Liver (tissue), 9 donors: ENCODE results near the gene ARHGDIA. TPM values are rescaled to one million over a fixed set of nuclear protein-coding genes. Genes with fewer than 3 reads are reported as not detected.
A peak's percentile ranks its signal among the peaks of the same experiment; 100 is the strongest.
"Not testable (repeated sequence)": the region's sequence is repeated elsewhere in the genome, so short reads cannot be mapped to it uniquely, and the experiment has no call there.

Experiments used
- DNase-seq: peaks from one replicate; pipeline ENCODE4 v3.0.0-alpha.2; 2017; ENCODE audit warnings: low spot score
- H3K27ac ChIP-seq, 2 donors: one replicate each; pipeline ENCODE4 v1.7.0; 2013; ENCODE audit warnings: inconsistent platforms in 2 of 2, low read length in 2 of 2, control low read depth in 1 of 2, low read depth in 1 of 2, mild to moderate bottlenecking in 1 of 2
- H3K27me3 ChIP-seq, 4 donors: one replicate each; pipeline versions ENCODE4 v1.6.1 to v1.7.0; 2013; ENCODE audit warnings: low read length in 3 of 4, inconsistent platforms in 1 of 4, mild to moderate bottlenecking in 1 of 4, moderate library complexity in 1 of 4; ENCODE audit not compliant: control insufficient read depth in 4 of 4, insufficient read depth in 4 of 4
- H3K36me3 ChIP-seq, 4 donors: one replicate each; pipeline versions ENCODE4 v1.6.1 to v1.7.0; 2013; ENCODE audit warnings: low read length in 3 of 4, mild to moderate bottlenecking in 3 of 4, low read depth in 1 of 4, moderate library complexity in 1 of 4; ENCODE audit not compliant: control insufficient read depth in 4 of 4, insufficient read depth in 3 of 4
- H3K4me1 ChIP-seq, 4 donors: one replicate each; pipeline versions ENCODE4 v1.6.1 to v1.7.0; 2013; ENCODE audit warnings: low read length in 3 of 4, mild to moderate bottlenecking in 3 of 4, moderate library complexity in 1 of 4; ENCODE audit not compliant: control insufficient read depth in 4 of 4, insufficient read depth in 4 of 4
- H3K4me3 ChIP-seq, 3 donors: one replicate each; pipeline versions ENCODE4 v1.6.1 to v1.7.0; 2013; ENCODE audit warnings: low read length in 3 of 3, control low read depth in 1 of 3, low read depth in 1 of 3, mild to moderate bottlenecking in 1 of 3
- H3K9ac ChIP-seq, 2 donors: one replicate each; pipeline ENCODE4 v1.7.0; 2013; ENCODE audit warnings: low read length in 2 of 2, mild to moderate bottlenecking in 2 of 2, moderate library complexity in 2 of 2, control low read depth in 1 of 2, low read depth in 1 of 2
- H3K9me3 ChIP-seq, 4 donors: one replicate each; pipeline versions ENCODE4 v1.6.1 to v1.7.0; 2013; ENCODE audit warnings: low read length in 3 of 4; ENCODE audit not compliant: control insufficient read depth in 4 of 4
- EGR1 ChIP-seq, 2 donors: IDR thresholded peaks; 2 replicates each; pipeline ENCODE4 v1.6.1; 2016 to 2018; ENCODE audit warnings: antibody characterized with exemption in 2 of 2, low read depth in 2 of 2
- FOXA1 ChIP-seq: IDR thresholded peaks from 2 replicates; pipeline ENCODE4 v1.6.1; 2016; ENCODE audit warnings: antibody characterized with exemption
- FOXA2 ChIP-seq: IDR thresholded peaks from 2 replicates; pipeline ENCODE4 v1.6.1; 2016; ENCODE audit warnings: antibody characterized with exemption
- GABPA ChIP-seq, 2 donors: IDR thresholded peaks in 1 of 2; conservative IDR thresholded peaks in 1 of 2; 2 replicates each; pipeline ENCODE4 v1.6.1; 2016; ENCODE audit warnings: antibody characterized with exemption in 2 of 2, mild to moderate bottlenecking in 1 of 2, moderate library complexity in 1 of 2
- HNF4A ChIP-seq, 2 donors: conservative IDR thresholded peaks; 2 replicates each; pipeline ENCODE4 v1.6.1; 2016; ENCODE audit warnings: antibody characterized with exemption in 2 of 2, mild to moderate bottlenecking in 2 of 2
- HNF4G ChIP-seq: IDR thresholded peaks from 2 replicates; pipeline ENCODE4 v1.6.1; 2016; ENCODE audit warnings: antibody characterized with exemption
- JUND ChIP-seq, 2 donors: IDR thresholded peaks; 2 replicates each; pipeline ENCODE4 v1.6.1; 2016; ENCODE audit warnings: antibody characterized with exemption in 2 of 2
- NR2F2 ChIP-seq: IDR thresholded peaks from 2 replicates; pipeline ENCODE4 v1.6.1; 2016; ENCODE audit warnings: antibody characterized with exemption
- RAD21 ChIP-seq, 2 donors: IDR thresholded peaks; 2 replicates each; pipeline ENCODE4 v1.6.1; 2016; ENCODE audit warnings: antibody characterized with exemption in 2 of 2, mild to moderate bottlenecking in 2 of 2
- SP1 ChIP-seq: IDR thresholded peaks from 2 replicates; pipeline ENCODE4 v1.6.1; 2018; ENCODE audit warnings: antibody characterized with exemption, mild to moderate bottlenecking
- TAF1 ChIP-seq: conservative IDR thresholded peaks from 2 replicates; pipeline ENCODE4 v1.6.1; 2016; ENCODE audit warnings: antibody characterized with exemption, mild to moderate bottlenecking
- YY1 ChIP-seq: IDR thresholded peaks from 2 replicates; pipeline ENCODE4 v1.6.1; 2016; ENCODE audit warnings: antibody characterized with exemption, mild to moderate bottlenecking
- WGBS: extraction: QIAGEN DNeasy Blood & Tissue Kit; methylation state at CpG from one replicate; pipeline ENCODE4 v1.1.7; 2013; 5-methylcytosine and 5-hydroxymethylcytosine counted together
- polyA plus RNA-seq, 2 donors: library from polyadenylated mRNA; stranded (reverse) in 1 of 2; unstranded in 1 of 2; fragments of 200-250 nt in 1 of 2; fragments of >200 nt in 1 of 2; fragmentation: Nextera tagmentation in 1 of 2; extraction: Ambion mirVana in 1 of 2; gene quantifications; one replicate each; pipeline versions ENCODE4 v1.2.1 to v1.2.3, GENCODE V29; 2013 to 2015
- total RNA-seq, 2 donors: library from RNA; depleted of rRNA; stranded (reverse); fragments of >200 nt; gene quantifications; one replicate each; pipeline ENCODE4 v1.2.3, GENCODE V29; 2014
- TF ChIP-seq, protein P1 (sequence below): IDR thresholded peaks from 2 replicates; pipeline ENCODE4 v1.6.1; 2016; ENCODE audit warnings: antibody characterized with exemption
- TF ChIP-seq, protein P2 (sequence below): fragments of 150-350 bp; IDR thresholded peaks from 2 replicates; pipeline ENCODE4 v1.5.1; 2017; ENCODE audit warnings: improper control_type of control experiment, low read depth, low read length; ENCODE audit not compliant: missing input control
- TF ChIP-seq, protein P3 (sequence below): IDR thresholded peaks from 2 replicates; pipeline ENCODE4 v1.6.1; 2016; ENCODE audit warnings: antibody characterized with exemption, mild to moderate bottlenecking
- TF ChIP-seq, protein P4 (sequence below): IDR thresholded peaks from 2 replicates; pipeline ENCODE4 v1.6.1; 2016; ENCODE audit warnings: antibody characterized with exemption
- donor health status: healthy.
- donor health status: healthy.
- donor health status: healthy.
- donor health status: healthy.
- donor health status: healthy.

ARHGDIA gene
- total and polyA plus RNA-seq, 4 donors = 35.5 to 142 (median 75.3) TPM

DNA sequence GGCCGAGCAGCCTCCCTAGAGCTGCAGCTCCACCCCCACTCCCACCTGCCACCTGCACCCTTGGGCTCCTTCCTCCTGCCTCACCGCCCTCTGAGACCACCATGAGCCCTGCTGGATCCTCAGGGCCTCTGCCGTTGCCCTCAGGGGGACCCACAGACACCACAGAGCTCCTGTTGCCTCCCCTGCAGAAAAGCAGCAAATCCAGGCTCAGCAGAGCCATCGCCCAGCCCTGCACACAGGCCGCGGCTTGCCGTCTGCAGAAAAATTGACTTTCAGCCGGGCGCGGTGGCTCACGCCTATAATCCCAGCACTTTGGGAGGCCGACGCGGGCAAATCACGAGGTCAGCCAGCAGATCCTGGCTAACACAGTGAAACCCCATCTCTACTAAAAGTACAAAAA is 29.3 kb downstream of the ARHGDIA start:
- 76% methylated on average over 15 of the region's 15 CpGs for WGBS
- H3K36me3 ChIP-seq = peaks cover 25 to 41% (median 30%) of the 10 kb centered on the region in 4 donors
- no peak overlapping the region for H3K9ac ChIP-seq

DNA sequence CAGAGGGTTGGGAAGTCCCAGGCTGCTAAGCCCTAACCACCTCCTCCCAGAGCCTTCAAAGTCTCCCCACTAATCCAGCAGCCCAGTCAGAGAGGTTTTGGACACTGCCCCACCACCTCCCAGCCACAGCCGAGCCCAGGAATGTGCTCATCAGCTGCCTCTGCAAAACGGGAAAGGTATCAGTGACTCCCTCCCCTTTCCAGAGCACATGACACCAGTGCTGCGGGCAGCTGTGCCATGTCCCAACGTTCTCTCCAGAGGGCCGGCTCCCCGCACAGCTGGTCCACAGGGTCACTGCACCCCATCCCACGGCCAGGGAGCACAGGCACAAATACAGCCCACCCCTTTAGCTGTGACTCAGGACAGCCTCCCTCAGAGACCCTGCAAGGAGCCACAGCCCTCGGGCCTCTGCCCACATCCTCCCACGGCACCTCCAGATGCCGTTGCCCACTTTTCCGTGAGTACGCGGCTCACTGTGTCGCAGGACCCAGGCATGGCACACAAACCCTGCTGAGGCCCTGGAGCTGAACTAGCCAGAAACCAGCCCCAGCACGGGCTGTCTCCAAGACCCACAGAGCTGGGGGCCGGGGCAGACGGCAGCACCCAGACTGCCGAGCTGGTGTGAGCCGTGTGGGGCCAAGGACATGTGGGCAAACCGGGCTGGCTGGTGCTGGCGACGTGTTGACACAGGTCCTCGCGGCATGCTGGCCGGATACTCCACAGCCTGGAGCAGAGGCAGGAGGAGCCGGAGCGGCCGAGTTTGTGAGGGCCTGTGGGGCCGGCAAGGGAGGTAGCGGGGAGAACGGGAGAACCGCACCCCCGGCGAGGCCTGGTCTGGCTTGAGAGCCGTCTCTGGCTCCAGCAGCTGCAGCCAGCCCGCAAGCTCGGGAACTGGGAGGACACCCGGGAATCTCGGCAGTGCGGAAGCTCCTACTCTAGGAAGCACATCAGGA is 30.0 kb downstream of the ARHGDIA start:
- H3K4me3 ChIP-seq = no peak overlapping the region
- peak overlapping the region; percentile 8 to 30 for H3K27ac ChIP-seq
- WGBS = 67% methylated on average over 40 of the region's 40 CpGs
- H3K36me3 ChIP-seq = peaks cover 17 to 33% (median 24%) of the 10 kb centered on the region in 4 donors
- DNase-seq = no peak
- H3K4me1 ChIP-seq = peaks cover 0 to 29% (median 19%) of the 10 kb centered on the region in 4 donors
- H3K9ac ChIP-seq = no peak overlapping the region
- TF ChIP-seq FOXA2 (no peak), TAF1 (no peak), NR2F2 (no peak), HNF4G (no peak), HNF4A (conservative IDR thresholded peaks at IDR 0.05) (no peak)
- no peaks in the 10 kb centered on the region for H3K9me3 ChIP-seq
- no peaks in the 10 kb centered on the region for H3K27me3 ChIP-seq

More for the DNA sequence above, 29.3 kb downstream of the ARHGDIA start:
- DNase-seq = no peak
- no peaks in the 10 kb centered on the region for H3K27me3 ChIP-seq
- no peak overlapping the region for H3K4me3 ChIP-seq
- no peak overlapping the region for H3K27ac ChIP-seq
- no peaks in the 10 kb centered on the region for H3K9me3 ChIP-seq
- peaks cover 0 to 29% (median 19%) of the 10 kb centered on the region in 4 donors for H3K4me1 ChIP-seq
- TF ChIP-seq EGR1 (IDR thresholded peaks at IDR 0.05; ENCODE audit: low read depth in 2 of 2) (no peak), NR2F2 (no peak)
- TF ChIP-seq, protein P1, sequence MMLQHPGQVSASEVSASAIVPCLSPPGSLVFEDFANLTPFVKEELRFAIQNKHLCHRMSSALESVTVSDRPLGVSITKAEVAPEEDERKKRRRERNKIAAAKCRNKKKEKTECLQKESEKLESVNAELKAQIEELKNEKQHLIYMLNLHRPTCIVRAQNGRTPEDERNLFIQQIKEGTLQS = no peak

DNA sequence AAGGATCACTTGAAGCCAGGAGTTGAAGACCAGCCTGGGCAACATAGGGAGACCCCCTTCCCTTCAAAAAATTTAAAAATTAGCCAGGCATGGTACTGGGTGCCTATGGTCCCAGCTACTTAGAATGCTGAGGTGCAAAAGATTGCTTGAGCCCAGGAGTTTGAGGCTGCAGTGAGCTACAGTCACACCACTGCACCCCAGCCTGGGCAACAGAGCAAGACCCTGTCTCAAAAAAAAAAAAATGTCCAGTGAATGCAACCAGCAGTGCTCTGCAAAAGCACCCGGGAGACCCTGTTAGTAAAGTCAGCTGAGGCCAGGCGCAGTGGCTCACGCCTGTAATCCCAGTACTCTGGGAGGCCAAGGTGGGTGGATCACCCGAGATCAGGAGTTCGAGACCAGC is 31.1 kb downstream of the ARHGDIA start:
- WGBS = 97% methylated on average over 5 of the region's 5 CpGs
- H3K4me1 ChIP-seq = peaks cover 0 to 31% (median 22%) of the 10 kb centered on the region in 4 donors
- not testable (repeated sequence) for H3K27ac ChIP-seq, H3K9me3 ChIP-seq, H3K9ac ChIP-seq, H3K4me3 ChIP-seq, H3K27me3 ChIP-seq, DNase-seq
- peaks cover 7 to 23% (median 16%) of the 10 kb centered on the region in 4 donors for H3K36me3 ChIP-seq

DNA sequence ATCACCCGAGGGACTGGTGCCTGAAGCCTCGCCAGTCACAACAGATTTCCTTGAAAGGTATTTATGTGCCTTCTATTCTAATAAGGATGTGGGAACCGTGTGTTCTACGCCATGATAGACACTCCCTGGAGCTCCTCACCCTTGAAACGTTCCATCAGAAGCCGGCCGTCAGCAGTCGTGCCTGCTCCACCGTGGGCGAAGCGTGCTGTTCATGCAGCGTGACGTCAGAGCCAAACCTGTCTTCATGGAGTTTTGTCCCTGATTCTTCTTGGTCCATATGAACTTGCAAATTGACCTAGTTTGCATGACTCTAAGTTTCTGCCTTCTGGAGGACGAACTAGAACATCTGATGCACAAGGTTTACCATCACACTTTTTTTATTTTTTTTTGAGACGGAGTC is 31.8 kb downstream of the ARHGDIA start:
- H3K27me3 ChIP-seq = no peaks in the 10 kb centered on the region
- no peaks in the 10 kb centered on the region for H3K9me3 ChIP-seq
- no peak overlapping the region for H3K27ac ChIP-seq
- DNase-seq = no peak
- no peak for TF ChIP-seq JUND (IDR thresholded peaks at IDR 0.05)
- TF ChIP-seq, protein P2, sequence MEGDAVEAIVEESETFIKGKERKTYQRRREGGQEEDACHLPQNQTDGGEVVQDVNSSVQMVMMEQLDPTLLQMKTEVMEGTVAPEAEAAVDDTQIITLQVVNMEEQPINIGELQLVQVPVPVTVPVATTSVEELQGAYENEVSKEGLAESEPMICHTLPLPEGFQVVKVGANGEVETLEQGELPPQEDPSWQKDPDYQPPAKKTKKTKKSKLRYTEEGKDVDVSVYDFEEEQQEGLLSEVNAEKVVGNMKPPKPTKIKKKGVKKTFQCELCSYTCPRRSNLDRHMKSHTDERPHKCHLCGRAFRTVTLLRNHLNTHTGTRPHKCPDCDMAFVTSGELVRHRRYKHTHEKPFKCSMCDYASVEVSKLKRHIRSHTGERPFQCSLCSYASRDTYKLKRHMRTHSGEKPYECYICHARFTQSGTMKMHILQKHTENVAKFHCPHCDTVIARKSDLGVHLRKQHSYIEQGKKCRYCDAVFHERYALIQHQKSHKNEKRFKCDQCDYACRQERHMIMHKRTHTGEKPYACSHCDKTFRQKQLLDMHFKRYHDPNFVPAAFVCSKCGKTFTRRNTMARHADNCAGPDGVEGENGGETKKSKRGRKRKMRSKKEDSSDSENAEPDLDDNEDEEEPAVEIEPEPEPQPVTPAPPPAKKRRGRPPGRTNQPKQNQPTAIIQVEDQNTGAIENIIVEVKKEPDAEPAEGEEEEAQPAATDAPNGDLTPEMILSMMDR = no peak
- TF ChIP-seq GABPA (IDR thresholded peaks at IDR 0.05 in 1 of 2, conservative IDR thresholded peaks at IDR 0.05 in 1 of 2) = no peak
- TF ChIP-seq, protein P3, sequence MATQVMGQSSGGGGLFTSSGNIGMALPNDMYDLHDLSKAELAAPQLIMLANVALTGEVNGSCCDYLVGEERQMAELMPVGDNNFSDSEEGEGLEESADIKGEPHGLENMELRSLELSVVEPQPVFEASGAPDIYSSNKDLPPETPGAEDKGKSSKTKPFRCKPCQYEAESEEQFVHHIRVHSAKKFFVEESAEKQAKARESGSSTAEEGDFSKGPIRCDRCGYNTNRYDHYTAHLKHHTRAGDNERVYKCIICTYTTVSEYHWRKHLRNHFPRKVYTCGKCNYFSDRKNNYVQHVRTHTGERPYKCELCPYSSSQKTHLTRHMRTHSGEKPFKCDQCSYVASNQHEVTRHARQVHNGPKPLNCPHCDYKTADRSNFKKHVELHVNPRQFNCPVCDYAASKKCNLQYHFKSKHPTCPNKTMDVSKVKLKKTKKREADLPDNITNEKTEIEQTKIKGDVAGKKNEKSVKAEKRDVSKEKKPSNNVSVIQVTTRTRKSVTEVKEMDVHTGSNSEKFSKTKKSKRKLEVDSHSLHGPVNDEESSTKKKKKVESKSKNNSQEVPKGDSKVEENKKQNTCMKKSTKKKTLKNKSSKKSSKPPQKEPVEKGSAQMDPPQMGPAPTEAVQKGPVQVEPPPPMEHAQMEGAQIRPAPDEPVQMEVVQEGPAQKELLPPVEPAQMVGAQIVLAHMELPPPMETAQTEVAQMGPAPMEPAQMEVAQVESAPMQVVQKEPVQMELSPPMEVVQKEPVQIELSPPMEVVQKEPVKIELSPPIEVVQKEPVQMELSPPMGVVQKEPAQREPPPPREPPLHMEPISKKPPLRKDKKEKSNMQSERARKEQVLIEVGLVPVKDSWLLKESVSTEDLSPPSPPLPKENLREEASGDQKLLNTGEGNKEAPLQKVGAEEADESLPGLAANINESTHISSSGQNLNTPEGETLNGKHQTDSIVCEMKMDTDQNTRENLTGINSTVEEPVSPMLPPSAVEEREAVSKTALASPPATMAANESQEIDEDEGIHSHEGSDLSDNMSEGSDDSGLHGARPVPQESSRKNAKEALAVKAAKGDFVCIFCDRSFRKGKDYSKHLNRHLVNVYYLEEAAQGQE = no peak
- TF ChIP-seq RAD21 (IDR thresholded peaks at IDR 0.05) = no peak
- no peak for TF ChIP-seq NR2F2
- no peak for TF ChIP-seq SP1
- TF ChIP-seq, protein P4, sequence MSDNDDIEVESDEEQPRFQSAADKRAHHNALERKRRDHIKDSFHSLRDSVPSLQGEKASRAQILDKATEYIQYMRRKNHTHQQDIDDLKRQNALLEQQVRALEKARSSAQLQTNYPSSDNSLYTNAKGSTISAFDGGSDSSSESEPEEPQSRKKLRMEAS = no peak
- no peak for TF ChIP-seq FOXA2
- no peak for TF ChIP-seq TAF1
- TF ChIP-seq YY1 = no peak
- TF ChIP-seq, protein P1 = no peak
- TF ChIP-seq FOXA1 = no peak
- H3K9ac ChIP-seq = no peak overlapping the region
- H3K4me1 ChIP-seq = peaks cover 3 to 30% (median 23%) of the 10 kb centered on the region in 4 donors
- H3K36me3 ChIP-seq = peaks cover 4 to 15% (median 9%) of the 10 kb centered on the region in 4 donors
- WGBS = 91% methylated on average over 15 of the region's 15 CpGs
- H3K4me3 ChIP-seq = no peak overlapping the region
